ENCODE measurements around the gene ACER3. TPM values are rescaled to one million over a fixed set of nuclear protein-coding genes. Genes with fewer than 3 reads are reported as not detected.
"Not testable (repeated sequence)": the region's sequence is repeated elsewhere in the genome, so short reads cannot be mapped to it uniquely, and the experiment has no call there.

ACER3 gene
- polyA plus RNA-seq, 3 donors, result 13.7 to 15.9 (median 15.4) TPM

DNA sequence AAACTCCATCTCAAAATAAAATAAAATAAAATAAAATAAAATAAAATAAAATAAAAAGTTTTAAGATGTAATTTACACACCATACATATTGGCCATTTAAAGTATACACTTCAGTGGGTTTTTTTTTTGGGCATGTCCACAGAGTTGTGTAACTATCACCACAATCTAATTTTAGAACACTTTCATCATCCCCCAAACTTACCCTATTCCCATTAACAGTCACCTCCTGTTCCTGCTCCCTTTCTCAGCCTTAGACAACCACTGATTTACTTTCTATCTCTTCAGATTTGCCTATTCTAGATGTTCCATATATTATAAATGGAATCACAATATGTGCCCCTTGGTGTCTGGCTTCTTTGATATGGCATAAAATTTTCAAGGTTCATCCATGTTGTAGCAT is 4.6 kb upstream of the ACER3 start:
- DNase-seq (ENCODE audit: extremely low read depth in 1 of 11, low read depth in 9 of 11, low spot score in 4 of 11), result no peak

DNA sequence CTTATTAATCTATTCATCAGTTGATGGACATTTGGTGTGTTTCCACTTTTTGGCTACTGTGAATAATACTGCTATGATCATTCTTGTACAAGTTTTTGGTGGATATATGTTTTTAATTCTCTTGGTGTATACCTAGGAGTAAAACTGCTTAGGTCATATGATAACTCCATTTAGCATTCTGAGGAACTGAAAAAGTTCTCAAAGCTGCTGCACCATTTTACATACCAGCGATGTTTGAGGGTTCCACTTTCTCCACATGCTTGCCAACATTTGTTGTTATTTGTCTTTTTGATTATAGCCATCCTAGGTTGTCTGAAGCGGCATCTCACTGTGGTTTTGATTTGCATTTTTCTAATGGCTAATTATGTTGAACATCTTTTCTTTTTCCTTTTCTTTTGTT is 4.1 kb upstream of the ACER3 start:
- no peak for DNase-seq (ENCODE audit: extremely low read depth in 1 of 11, low read depth in 9 of 11, low spot score in 4 of 11)

- no peak for DNase-seq (ENCODE audit: extremely low read depth in 1 of 11, low read depth in 9 of 11, low spot score in 4 of 11)
Observed at GRCh38 chr11:76857781-76858410, 2.8 kb upstream of the ACER3 start.

- no peak for DNase-seq (ENCODE audit: extremely low read depth in 1 of 11, low read depth in 9 of 11, low spot score in 4 of 11)
Observed at GRCh38 chr11:76859708-76860227, 950 bp upstream of the ACER3 start.

GRCh38 chr11:76861490-76861953 is 804 bp downstream of the ACER3 start:
- no peak for DNase-seq (ENCODE audit: extremely low read depth in 1 of 11, low read depth in 9 of 11, low spot score in 4 of 11)

DNA sequence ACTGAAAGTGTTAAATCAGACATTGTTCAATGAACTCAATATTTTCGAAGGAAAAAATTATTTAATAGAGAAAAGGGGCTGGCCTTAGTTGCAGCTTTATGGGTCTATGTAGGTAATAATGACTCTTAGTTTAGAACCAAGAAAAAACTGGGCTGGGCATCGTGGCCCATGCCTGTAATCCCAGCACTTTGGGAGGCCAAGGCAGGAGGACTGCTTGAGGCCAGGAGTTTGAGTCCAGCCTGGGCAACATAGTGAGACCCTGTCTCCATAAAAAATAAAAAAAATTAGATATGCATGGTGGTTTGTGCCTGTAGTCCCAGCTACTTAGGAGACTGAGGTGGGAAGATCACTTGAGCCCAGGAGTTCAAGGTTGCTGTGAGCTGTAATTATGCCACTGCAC is 2.1 kb downstream of the ACER3 start:
- DNase-seq (ENCODE audit: extremely low read depth in 1 of 11, low read depth in 9 of 11, low spot score in 4 of 11), result not testable (repeated sequence)

DNA sequence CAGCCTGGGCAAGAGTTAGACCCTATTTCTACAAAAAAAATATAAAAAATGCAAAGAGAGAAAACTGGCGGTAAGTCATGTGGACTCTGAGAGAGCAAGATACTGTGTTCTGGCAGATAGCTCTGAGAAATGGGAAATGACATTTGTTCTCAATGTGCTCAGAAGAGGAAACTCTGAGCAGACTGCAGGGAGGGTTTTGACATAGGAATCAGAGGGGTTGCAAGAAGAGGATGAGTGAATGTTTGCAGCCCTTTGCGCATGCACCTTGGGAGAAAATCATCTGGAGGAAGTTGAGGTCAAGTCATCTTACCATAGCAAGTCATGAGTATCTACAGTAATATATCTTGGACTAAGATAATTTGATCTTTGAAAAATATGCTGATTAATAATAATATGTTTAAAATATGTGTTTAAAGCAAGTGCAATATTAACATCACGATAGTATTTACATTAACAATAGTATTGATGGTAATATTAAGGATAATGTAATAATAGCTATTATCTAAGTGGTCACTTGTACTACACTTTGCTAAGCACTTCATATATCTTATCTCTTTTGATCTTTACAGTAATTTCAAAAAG is 2.6 kb downstream of the ACER3 start:
- no peak for DNase-seq (ENCODE audit: extremely low read depth in 1 of 11, low read depth in 9 of 11, low spot score in 4 of 11)

DNA sequence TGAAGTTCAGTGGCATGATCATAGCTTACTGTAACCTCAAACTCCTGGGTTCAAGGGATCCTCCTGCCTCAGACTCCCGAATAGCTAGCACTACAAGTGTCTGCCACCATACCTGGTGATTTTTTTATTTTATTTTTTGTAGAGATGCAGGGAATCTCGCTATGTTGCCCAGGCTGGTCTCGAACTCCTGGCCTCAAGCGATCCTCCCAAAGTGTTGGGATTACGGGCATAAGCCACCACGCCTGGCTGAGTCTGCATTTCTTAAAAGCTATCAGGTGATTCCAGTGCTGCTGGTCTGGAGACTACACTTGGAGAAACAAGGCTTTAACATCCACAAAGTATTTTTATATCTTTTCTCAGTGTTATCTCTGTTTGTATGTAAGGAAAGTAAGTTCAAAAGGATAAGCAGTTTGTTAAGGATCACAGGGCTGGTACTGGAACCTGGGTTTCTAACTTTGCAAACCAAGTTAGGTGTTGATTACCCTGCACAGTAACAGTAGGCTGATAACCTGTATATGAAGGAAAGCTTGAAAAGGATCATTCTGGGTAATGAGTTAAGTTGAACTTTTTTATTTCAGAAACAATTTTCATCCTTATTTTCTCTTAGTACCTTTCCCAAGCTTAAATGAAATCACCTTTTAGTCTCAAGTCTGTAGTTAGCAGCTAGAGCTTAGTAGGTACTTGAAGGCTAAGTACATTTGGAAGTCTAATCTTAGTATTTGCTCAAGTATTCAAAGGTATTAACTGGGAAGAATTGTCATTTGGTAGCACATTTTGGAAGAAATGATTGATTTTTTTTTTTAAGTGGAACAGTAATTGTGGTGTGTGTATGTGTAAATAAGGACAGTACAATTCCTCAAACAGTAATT is 12.5 kb downstream of the ACER3 start:
- DNase-seq (ENCODE audit: extremely low read depth in 1 of 11, low read depth in 9 of 11, low spot score in 4 of 11), result no peak

DNA sequence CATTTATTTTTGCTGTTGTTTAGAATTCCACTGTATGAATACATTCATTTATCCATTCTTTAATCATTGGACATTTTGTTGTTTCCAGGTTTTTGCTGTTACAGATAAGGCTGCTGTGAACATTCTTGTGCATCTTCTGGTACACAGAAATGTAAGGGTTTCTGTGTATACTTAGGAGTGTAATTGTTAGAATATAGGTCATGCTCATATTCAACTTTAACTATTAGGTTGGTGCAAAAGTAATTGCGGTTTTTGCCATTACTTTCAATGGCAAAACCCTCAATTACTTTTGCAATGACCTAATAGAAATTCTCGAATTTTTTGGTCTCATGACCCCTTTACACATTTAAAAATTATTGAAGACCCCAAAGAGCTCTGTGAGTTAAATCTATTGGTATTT is 17.3 kb downstream of the ACER3 start:
- no peak for DNase-seq (ENCODE audit: extremely low read depth in 1 of 11, low read depth in 9 of 11, low spot score in 4 of 11)

DNA sequence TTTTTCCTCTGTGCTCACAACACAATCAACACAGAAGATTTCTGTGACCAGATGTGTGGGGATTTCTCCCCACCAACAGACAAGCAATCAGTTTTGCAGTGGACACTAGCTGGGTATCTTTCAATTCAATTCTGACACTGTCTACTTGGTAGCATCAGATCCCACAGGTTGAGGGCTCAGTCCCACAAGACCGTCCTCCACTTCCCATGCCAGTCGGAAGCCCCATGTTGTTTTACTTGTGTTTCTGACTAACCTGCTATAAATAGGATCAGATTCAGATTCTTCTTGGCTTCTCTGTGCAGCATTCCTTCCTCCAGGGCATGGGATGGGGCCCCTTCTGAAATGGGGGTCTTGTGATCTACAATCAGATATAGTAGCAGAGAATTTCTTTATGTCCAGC is 19.6 kb downstream of the ACER3 start:
- no peak for DNase-seq (ENCODE audit: extremely low read depth in 1 of 11, low read depth in 9 of 11, low spot score in 4 of 11)

DNA sequence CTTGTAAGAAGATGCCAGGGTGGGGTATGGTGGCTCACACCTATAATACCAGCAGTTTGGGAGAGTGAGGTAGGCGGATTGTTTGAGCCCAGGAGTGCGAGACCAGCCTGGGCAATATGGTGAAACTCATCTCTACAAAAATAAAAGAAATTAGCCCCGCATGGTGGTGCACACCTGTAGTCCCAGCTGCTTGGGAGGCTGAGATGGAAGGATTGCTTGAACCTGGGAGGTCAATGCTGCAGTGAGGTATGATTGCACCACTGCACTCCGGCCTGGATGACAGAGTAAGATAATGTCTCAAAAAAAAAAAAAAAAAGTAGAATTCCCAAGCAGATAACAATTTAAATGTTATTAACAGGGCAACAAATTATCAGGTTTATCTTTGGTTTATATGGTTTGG is 20.2 kb downstream of the ACER3 start:
- DNase-seq (ENCODE audit: extremely low read depth in 1 of 11, low read depth in 9 of 11, low spot score in 4 of 11), result no peak

DNA sequence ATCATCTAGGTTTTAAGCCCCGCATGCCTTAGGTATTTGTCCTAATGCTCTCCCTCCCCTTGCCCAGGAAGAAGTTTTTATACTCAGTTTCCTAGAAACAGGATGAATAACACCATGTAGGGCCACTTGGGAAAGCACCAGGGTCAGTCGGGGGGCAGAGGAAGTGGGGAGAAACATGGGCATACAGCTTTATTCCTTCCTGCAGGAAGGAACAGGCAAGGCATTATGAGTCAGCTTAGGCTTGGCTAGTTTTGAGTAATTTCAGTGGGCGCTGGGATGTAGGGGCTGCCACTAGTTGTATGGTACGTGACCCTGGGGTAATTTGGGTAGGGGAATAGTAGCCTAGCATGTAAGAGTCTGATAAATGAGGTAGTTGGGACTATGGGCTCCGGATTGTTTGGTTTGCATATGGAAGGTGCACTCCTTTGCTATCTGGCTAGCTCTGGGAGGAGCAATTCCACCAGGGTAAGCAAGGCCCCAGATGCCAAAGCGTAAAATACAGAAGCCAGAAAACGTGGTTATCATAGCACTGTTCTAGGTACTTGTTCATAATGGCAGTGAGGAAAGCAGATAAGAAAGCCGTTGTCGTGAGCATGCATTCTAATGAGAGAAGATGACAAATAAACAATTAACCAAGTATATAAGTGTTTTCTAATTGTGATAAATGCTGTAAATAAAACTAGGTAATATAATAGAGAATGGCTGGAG is 24.8 kb downstream of the ACER3 start:
- no peak for DNase-seq (ENCODE audit: extremely low read depth in 1 of 11, low read depth in 9 of 11, low spot score in 4 of 11)

- no peak for DNase-seq (ENCODE audit: extremely low read depth in 1 of 11, low read depth in 9 of 11, low spot score in 4 of 11)
Observed at GRCh38 chr11:76888989-76889388, 28.3 kb downstream of the ACER3 start.

- no peak for DNase-seq (ENCODE audit: extremely low read depth in 1 of 11, low read depth in 9 of 11, low spot score in 4 of 11)
Observed at GRCh38 chr11:76889411-76889975, 28.8 kb downstream of the ACER3 start.

- no peak for DNase-seq (ENCODE audit: extremely low read depth in 1 of 11, low read depth in 9 of 11, low spot score in 4 of 11)
Observed at GRCh38 chr11:76890329-76890728, 29.6 kb downstream of the ACER3 start.

DNA sequence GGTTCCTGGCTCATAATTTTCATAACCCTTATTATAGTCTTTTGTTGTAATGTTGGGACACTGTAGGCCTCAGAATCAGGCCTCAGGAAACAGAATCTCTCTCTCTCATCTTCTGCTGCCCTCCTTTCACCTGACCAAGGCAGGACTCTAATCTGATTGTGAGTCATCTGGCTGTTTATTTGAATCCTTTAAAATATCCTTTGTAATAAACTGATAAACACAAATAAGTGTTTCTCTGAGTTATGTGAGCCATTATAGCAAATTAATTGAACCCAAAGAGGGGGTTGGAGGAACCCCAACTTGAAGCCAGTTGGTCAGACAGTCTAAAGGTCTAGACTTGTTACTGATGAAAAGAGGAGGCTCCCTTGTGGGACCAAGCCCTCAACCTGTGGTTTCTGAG is 30.6 kb downstream of the ACER3 start:
- no peak for DNase-seq (ENCODE audit: extremely low read depth in 1 of 11, low read depth in 9 of 11, low spot score in 4 of 11)

DNA sequence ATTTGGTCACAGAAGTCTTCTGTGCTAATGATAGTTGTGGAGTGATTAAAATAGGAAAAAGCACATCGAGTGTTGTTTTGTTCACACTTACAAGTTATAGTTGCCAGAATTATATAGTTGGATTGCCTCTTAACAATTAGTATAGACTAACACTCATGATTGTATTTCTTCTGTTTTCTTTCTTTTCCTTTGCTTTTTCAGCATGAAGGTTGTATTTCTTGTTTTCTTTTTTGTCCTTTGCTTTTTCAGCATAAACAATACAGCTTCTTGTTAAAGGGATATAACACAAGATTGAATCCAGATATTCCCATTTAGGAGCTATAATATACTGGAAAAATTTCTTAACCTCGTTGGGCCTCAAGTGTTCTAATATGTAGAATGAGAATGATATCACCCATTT is 31.1 kb downstream of the ACER3 start:
- DNase-seq (ENCODE audit: extremely low read depth in 1 of 11, low read depth in 9 of 11, low spot score in 4 of 11), result no peak

DNA sequence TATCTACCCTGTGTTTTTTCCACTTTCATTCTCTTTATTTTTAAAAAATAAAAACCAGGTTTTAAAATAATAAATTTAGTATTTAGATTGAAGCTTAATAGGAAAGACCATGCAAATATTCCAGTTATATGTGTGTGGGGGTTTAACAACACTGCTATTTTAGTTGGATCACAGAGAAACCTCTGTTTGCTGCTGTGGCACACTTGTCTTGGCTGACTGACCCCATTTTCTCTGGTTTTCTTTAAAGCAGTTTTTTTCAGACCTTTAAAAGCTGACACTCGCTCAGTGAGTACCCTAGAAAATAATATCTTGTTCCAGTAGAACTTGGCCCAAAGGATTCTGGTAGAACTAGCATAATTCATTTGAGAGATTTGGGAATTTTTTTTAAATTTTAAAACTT is 31.6 kb downstream of the ACER3 start:
- DNase-seq (ENCODE audit: extremely low read depth in 1 of 11, low read depth in 9 of 11, low spot score in 4 of 11), result no peak

GRCh38 chr11:76897233-76897632 is 36.5 kb downstream of the ACER3 start:
- no peak for DNase-seq (ENCODE audit: extremely low read depth in 1 of 11, low read depth in 9 of 11, low spot score in 4 of 11)

Data from renal cortex interstitium (tissue), 11 donors.